Lung (tissue), 16 donors: ENCODE measurements around the gene YWHAB. TPM values are rescaled to one million over a fixed set of nuclear protein-coding genes. Genes with fewer than 3 reads are reported as not detected.
A peak's percentile ranks its signal among the peaks of the same experiment; 100 is the strongest.

Source experiments
- ATAC-seq: fragments of 200-7000 bp; cut with Tn5 transposase; one replicate; pipeline ENCODE4 v1.9.1; 2020; ENCODE audit warnings: moderate number of reproducible peaks; ENCODE audit not compliant: insufficient read depth, low FRiP score
- DNase-seq, 3 donors: peaks; one replicate each; pipeline ENCODE4 v3.0.0-alpha.2; 2013 to 2017
- H3K27ac ChIP-seq, 2 donors: one replicate each; pipeline ENCODE4 v1.5.1; 2013; ENCODE audit warnings: mild to moderate bottlenecking in 2 of 2, moderate library complexity in 2 of 2, control low read depth in 1 of 2, inconsistent platforms in 1 of 2, low read depth in 1 of 2, low read length in 1 of 2
- H3K27me3 ChIP-seq, 3 donors: one replicate each; pipeline ENCODE4 v1.5.1; 2013; ENCODE audit warnings: low read length in 2 of 3; ENCODE audit not compliant: control insufficient read depth in 3 of 3, insufficient read depth in 3 of 3
- H3K36me3 ChIP-seq, 4 donors: one replicate each; pipeline ENCODE4 v1.5.1; 2013; ENCODE audit warnings: low read length in 4 of 4, mild to moderate bottlenecking in 1 of 4, moderate library complexity in 1 of 4; ENCODE audit not compliant: control insufficient read depth in 4 of 4, insufficient read depth in 4 of 4
- H3K4me1 ChIP-seq, 5 donors: one replicate each; pipeline ENCODE4 v1.5.1; 2013; ENCODE audit warnings: low read length in 5 of 5, mild to moderate bottlenecking in 2 of 5, moderate library complexity in 1 of 5; ENCODE audit not compliant: control insufficient read depth in 5 of 5, insufficient read depth in 5 of 5
- H3K4me3 ChIP-seq: one replicate; pipeline ENCODE4 v1.5.1; 2013; ENCODE audit warnings: mild to moderate bottlenecking, control low read depth, moderate library complexity
- H3K9ac ChIP-seq, 2 donors: one replicate each; pipeline ENCODE4 v1.5.1; 2013; ENCODE audit warnings: low read length in 2 of 2, control low read depth in 1 of 2; ENCODE audit not compliant: insufficient read depth in 1 of 2
- H3K9me3 ChIP-seq, 4 donors: one replicate each; pipeline ENCODE4 v1.5.1; 2013; ENCODE audit warnings: low read length in 3 of 4, mild to moderate bottlenecking in 1 of 4, moderate library complexity in 1 of 4; ENCODE audit not compliant: control insufficient read depth in 4 of 4, insufficient read depth in 3 of 4
- CTCF ChIP-seq: IDR thresholded peaks from 2 replicates; pipeline ENCODE4 v1.5.1; 2012; ENCODE audit warnings: mild to moderate bottlenecking; ENCODE audit errors: control extremely low read depth, extremely low read depth
- WGBS, 2 donors: extraction: QIAGEN DNeasy Blood & Tissue Kit; methylation state at CpG; one replicate each; pipeline ENCODE4 v1.1.7; 2013; 5-methylcytosine and 5-hydroxymethylcytosine counted together
- long read RNA-seq, 5 donors: transcript quantifications; one replicate each; lab custom pipeline, GENCODE V29; 2026
- polyA plus RNA-seq, 2 donors: library from polyadenylated mRNA; stranded (reverse); fragments of 200-250 nt; gene quantifications; one replicate each; pipeline ENCODE4 v1.2.1, GENCODE V29; 2013
- total RNA-seq, 2 donors: library from RNA; depleted of rRNA in 1 of 2; stranded (reverse); fragments of >200 nt in 1 of 2; gene quantifications; one replicate each; pipeline ENCODE4 v1.2.1, GENCODE V29; 2014 to 2021
- donor health status: control.
- donor health status: control.
- donor health status: Bipolar disorder and iron deficiency.
- donor health status: healthy.
- donor health status: DM: yes; HTN: yes; CAD: no.

The YWHAB gene
- total RNA-seq (100 to 1,000 TPM; 117 to 186 TPM), polyA plus RNA-seq (100 to 1,000 TPM in 1 of 2 donors, 10 to 100 TPM in 1; 69.0 to 133 TPM)
- long read RNA-seq, donor 1, transcript YWHAB-202 (7 exons, 3,109 nt), result minor isoform, 9 of 160 reads
- long read RNA-seq, donor 1, transcript YWHAB-201 (6 exons, 3,049 nt), result major isoform, 56 of 160 reads
- long read RNA-seq, donor 1, partial matches to known transcripts, result 95 of 160 reads
- long read RNA-seq, donor 1, other reads (novel, unspliced or antisense), result 0 of 160 reads
- long read RNA-seq, donor 2, transcript YWHAB-201 (6 exons, 3,049 nt), result major isoform, 28 of 65 reads
- long read RNA-seq, donor 2, partial matches to known transcripts, result 33 of 65 reads
- long read RNA-seq, donor 2, other reads (novel, unspliced or antisense), result 0 of 65 reads
- long read RNA-seq, donor 3, transcript YWHAB-201 (6 exons, 3,049 nt), result major isoform, 34 of 60 reads
- long read RNA-seq, donor 3, partial matches to known transcripts, result 22 of 60 reads
- long read RNA-seq, donor 3, other reads (novel, unspliced or antisense), result 0 of 60 reads
- long read RNA-seq, donor 4, transcript YWHAB-201 (6 exons, 3,049 nt), result major isoform, 33 of 81 reads
- long read RNA-seq, donor 4, partial matches to known transcripts, result 44 of 81 reads
- long read RNA-seq, donor 4, other reads (novel, unspliced or antisense), result 0 of 81 reads
- long read RNA-seq, donor 5, transcript YWHAB-202 (7 exons, 3,109 nt), result minor isoform, 9 of 175 reads
- long read RNA-seq, donor 5, transcript YWHAB-201 (6 exons, 3,049 nt), result major isoform, 94 of 175 reads
- long read RNA-seq, donor 5, partial matches to known transcripts, result 72 of 175 reads
- long read RNA-seq, donor 5, other reads (novel, unspliced or antisense), result 0 of 175 reads

- Histone ChIP-seq H3K27me3 (no peaks in the 10 kb centered on the region), H3K9ac (peak within 1 kb of the TSS; percentile 67 to 74), H3K36me3 (no peaks in the 10 kb centered on the region), H3K27ac (peak within 1 kb of the TSS; percentile 99), H3K4me1 (peaks cover 4 to 31% (median 9%) of the 10 kb centered on the region in 5 donors), H3K9me3 (no peaks in the 10 kb centered on the region), H3K4me3 (peak within 1 kb of the TSS; percentile 97)
- DNase-seq, result peak; percentile 99
- whole genome bisulfite sequencing, 2 donors, result 1% methylated on average over 63 to 88 of the region's 88 CpGs
- peak; percentile 98 for ATAC-seq
- TF ChIP-seq CTCF, result no peak
These were observed at the start of gene YWHAB for GRCh38 chr20:44885392-44886265. TSS of gene YWHAB (plus strand) at chr20:44885705. CDS start at chr20:44901534, 15,829 bp downstream.

GRCh38 chr20:44836601-44837120 is 48.8 kb upstream of the YWHAB start:
- 90 to 96% methylated on average over 12 of the region's 12 CpGs for WGBS, 2 donors
- peaks cover 0 to 3% (median 0%) of the 10 kb centered on the region in 3 donors for H3K27me3 ChIP-seq
- no peak for DNase-seq
- TF ChIP-seq CTCF, result no peak
- H3K9me3 ChIP-seq, result peaks cover 0 to 5% (median 0%) of the 10 kb centered on the region in 4 donors
- H3K27ac ChIP-seq, result no peak overlapping the region
- H3K4me3 ChIP-seq, result no peak overlapping the region
- peaks cover 0 to 31% (median 11%) of the 10 kb centered on the region in 5 donors for H3K4me1 ChIP-seq
- no peaks in the 10 kb centered on the region for H3K36me3 ChIP-seq
- no peak for ATAC-seq
- H3K9ac ChIP-seq, result no peak overlapping the region

GRCh38 chr20:44837946-44838345 is 47.6 kb upstream of the YWHAB start:
- ATAC-seq (no peak), DNase-seq (peak; percentile 38 to 71 (median 55))
- Histone ChIP-seq H3K4me3 (no peak overlapping the region), H3K9ac (no peak overlapping the region), H3K36me3 (no peaks in the 10 kb centered on the region), H3K27me3 (peaks cover 0 to 3% (median 0%) of the 10 kb centered on the region in 3 donors), H3K27ac (no peak overlapping the region), H3K4me1 (peaks cover 0 to 31% (median 11%) of the 10 kb centered on the region in 5 donors), H3K9me3 (peaks cover 0 to 3% (median 0%) of the 10 kb centered on the region in 4 donors)
- TF ChIP-seq CTCF, result no peak
- 60 to 69% methylated on average over 3 of the region's 3 CpGs for WGBS, 2 donors
